HG03025 (cell line): ENCODE results near the gene ITGB2.

Source experiments
- ATAC-seq: cut with Tn5 transposase; IDR thresholded peaks from one replicate; pipeline ENCODE4 v1.9.1; 2021; ENCODE audit warnings: mild to moderate bottlenecking, moderate library complexity; ENCODE audit not compliant: unreplicated experiment, low FRiP score

Gene ITGB2

DNA sequence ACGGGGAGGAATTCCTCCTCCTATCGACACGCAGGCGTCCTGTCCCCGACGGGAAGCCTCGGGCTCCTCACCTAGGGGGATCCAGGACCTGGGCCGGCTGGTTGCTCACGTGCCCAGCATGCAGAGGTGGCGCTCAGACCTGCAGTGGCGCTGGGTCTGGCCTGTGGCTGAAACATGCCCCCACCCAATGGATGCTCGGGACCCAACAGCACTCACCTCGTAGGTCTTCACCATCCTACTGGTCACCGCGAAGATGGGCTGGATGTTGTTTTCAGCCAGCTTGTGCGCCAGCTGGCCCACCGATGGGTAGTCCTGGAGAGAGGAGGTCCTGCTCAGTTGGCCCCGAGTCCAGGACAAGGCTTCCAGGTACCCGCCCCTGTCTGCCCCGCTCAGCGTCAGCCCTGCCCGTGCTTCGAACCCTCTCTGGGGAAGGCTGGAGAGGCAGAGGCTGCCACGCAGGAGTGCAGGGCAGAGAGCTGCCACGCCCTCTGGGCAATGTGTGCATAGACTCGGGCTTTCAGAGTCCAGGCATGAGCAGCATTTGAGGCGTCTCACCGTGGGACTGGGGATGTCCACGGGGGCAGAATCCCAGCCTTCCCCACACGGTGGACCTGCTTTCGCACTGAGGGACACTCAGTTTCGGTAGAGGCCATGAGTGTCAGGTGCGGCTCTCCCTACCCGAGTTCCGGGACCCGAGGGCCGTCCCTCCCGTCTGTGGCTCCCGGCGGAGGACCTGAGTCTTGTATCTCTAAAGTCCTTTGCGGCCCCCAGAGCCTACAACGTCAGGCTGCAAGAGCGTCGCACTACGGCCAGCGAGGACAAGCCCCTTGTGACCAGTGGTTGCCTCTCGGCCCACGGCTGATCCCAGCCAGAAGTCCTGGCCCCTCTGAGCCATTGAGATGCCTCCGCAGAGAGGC, 21.6 kb downstream of the ITGB2 start:
- no peak for ATAC-seq

DNA sequence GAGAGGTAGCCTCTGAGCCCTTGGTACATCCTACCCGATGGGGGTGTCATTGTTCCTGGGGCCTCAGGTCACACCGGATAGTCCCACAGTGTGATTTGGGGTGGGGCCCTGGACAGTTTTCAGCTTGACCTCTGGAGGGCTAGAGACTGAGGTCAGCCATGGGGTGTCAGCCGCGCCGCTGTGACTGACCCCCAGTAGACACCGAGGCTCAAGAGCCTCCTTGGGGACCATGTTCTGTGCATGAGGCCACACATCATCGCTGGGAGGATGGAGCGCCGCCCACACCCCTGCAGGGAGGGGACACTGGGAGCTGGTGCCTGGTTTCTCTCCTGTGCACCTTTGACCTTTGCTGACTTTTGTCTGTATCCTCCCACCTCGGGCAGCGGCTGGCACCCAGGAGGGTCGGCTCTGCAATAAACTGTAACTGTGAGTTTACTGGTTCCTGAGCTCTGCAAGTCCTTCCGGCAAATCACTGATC, 22.6 kb downstream of the ITGB2 start:
- ATAC-seq = no peak

DNA sequence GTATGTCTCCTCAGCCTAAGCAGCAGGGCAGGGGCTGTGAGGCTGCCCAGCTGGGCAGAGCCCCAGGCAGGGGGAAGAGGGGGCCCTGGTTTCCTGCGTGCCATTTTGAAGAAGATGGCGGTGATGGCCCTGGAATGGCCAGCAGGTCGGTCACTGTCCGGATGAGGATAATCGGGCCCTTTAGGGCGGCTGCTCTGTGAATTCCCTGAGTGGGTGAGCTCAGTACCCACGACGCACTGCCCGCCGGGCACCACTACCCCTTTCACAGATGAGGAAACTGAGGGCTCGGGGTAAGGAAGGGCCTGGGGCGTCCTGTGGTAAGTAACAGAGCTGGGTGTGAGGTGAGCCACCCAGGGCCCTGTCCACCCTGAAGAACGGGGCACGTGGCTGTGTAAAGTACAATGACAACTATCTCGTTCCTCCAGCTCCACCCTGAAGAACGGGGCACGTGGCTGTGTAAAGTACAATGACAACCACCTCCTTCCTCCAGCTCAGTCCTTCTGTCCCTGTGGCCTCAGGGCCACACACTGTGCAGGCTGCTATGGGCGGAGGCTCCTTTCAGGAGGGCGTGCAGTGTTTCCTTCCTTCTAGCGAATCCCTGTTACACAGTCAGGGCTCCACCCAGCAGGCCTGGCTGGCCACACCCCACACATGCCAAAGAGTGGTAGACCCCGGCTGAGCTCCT, 23.2 kb downstream of the ITGB2 start:
- no peak for ATAC-seq

DNA sequence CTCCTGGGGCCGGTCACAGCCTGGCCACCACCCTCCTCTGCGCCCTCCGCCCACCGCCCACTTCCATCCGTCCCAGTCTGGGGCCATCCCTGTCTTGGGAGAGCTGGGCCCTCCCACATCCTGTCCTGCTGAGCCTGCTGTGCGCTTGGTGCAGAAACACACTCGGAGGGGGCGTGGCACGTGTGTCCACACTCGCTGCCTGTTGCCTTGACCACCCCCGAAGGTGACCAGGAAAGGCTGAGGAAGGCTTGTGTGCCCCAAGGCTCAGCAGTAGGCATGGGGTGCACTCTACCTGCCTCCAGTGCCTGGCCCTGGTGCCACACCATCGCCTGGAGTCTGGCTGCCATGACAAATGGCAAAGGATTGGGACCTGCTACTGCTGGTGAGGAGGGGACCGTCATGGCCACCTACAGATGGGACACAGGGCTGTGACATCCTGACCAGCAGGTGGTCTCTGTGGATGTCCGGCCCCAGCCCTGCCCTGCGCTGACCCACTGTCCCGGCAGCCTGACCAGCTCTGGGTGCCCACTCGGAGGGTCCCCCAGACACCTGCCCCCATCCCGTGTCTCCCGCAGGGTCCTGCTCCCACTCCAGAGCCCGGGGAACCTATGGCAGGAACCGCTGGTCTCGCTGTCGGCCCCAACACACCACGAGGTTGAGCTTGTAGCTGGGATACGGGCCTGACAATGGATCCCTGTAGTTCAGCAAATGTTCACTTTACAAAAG, 24.0 kb downstream of the ITGB2 start:
- ATAC-seq = no peak

GRCh38 chr21:44895859-44896258, 24.8 kb downstream of the ITGB2 start:
- no peak for ATAC-seq

DNA sequence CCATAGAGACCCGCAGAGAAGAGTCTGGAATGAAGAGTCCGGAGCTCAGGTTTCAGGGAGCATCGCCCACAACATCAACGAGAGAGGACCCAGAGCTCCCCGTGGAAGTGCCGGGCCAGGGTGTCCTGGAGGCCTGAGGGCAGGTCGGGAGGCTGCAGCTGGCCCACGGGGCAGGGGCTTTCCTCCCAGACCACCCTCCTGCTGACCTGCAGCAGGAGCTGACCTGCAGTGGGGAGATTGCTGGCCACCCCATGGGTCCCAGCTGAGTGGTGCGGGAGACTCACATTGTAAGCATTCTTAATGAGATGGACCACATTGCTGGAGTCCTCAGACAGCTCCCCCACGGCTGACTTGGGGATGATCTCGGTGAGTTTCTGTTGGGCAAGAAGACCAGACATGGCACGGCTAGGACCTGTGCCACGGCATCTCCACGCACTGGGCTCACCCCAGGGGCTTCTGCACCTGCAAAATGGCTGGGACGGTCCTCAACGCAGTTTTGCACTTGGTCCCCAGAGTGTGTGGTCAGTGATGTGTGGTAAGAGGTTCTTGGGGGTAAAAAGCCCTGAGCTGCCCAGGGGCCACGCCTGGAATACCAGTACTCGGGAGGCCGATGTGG, 25.9 kb downstream of the ITGB2 start:
- no peak for ATAC-seq

DNA sequence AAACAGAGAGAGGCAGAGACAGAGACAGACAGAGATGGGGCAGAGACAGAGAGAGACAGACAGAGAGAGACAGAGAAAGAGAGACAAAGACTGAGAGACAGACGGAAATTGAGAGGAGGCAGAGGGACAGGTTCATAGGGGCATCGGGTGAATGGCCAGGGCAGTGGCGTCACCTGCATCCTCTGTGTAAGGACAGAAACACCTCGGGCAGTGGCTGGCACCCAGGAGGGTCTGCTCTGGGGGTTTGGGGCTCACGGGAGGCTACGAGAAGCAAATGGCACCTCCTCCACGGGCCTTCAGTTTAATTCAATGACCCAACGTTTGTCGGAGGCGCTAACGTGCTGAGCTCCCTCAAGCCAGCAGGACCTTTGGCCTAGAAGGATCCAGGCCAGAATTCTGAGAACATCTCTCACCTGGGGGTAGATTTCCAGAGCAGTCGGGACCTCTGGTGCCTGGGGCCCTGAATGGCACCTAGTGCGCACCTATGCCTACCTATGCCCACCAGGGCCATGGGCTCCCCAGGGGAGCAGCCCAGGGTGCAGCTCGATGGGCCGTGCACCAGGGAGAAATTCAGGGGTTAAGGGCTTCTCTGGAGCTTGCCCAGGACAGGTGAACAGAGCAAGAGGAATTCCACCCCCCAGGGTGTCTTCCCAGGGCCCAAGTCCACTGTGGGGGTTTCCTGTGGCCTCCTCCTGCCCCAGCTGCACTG, 26.6 kb downstream of the ITGB2 start:
- no peak for ATAC-seq

GRCh38 chr21:44893278-44893556, 27.5 kb downstream of the ITGB2 start:
- ATAC-seq = no peak

- no peak for ATAC-seq
Observed at GRCh38 chr21:44892536-44893277, 28.0 kb downstream of the ITGB2 start.

GRCh38 chr21:44892095-44892494, 28.6 kb downstream of the ITGB2 start:
- ATAC-seq = no peak

GRCh38 chr21:44891631-44892031, 29.1 kb downstream of the ITGB2 start:
- ATAC-seq = no peak

GRCh38 chr21:44890961-44891541, 29.6 kb downstream of the ITGB2 start:
- no peak for ATAC-seq

DNA sequence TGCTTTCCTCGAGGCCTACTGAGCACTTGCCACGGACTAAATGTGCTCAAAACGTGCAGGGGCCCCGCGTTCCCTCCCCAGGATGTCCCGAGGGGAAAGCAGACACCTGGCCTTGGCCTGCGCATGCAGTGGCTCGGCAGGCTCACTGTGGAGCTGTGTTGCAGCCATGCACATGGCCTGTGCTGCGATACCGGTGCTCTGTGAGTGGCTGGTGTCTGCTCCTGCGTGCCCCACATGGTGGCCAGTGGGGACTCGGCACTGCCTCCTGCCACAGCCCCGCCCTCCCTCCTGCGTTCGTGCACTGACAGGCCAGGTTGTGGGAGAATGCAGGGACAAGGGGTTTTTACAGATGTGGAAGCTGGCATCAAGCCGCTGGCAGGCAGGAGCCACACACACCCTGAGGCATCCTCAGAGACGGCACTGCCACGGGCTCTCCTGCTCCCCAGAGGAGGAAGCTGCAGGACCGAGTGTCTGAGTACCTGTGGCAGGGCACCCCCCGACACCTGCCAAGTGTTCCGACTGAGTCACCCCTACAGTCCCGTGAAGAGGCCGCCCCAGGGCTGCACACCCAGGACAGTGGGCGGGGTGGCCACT, 30.3 kb downstream of the ITGB2 start:
- ATAC-seq = no peak

DNA sequence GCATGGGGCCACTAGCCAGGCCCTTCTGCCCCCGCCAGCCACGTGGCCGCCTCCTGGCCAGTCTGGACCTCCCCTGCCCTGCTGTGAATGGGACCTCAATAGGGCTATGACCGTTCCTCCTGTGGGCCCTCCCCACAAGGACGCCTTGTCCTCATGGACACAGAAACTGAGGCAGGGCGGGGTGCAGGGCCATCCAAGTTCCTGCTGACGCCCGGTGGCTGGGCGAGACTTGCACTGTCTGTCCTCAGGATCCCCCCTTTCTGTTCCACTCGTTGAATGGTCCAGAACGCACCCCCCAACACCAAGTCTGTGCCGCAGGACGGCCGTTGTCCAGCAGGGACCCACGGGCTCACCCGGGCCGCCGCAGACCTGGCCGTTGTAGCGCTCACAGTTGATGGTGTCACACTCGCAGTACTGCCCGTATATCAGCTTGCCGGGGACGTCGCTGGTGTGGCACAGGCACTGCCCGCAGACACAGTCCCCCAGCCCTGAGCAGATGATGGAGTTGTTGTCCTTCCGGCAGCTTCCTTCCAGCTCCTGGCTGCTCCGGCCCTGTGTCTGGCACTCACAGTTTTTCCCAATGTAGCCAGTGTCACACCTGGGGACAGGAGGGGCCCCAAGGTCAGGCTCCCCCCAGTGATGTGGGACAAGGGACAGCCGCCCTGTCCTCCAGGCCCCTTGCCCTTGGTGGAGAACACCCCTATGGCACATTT, 30.9 kb downstream of the ITGB2 start:
- no peak for ATAC-seq

DNA sequence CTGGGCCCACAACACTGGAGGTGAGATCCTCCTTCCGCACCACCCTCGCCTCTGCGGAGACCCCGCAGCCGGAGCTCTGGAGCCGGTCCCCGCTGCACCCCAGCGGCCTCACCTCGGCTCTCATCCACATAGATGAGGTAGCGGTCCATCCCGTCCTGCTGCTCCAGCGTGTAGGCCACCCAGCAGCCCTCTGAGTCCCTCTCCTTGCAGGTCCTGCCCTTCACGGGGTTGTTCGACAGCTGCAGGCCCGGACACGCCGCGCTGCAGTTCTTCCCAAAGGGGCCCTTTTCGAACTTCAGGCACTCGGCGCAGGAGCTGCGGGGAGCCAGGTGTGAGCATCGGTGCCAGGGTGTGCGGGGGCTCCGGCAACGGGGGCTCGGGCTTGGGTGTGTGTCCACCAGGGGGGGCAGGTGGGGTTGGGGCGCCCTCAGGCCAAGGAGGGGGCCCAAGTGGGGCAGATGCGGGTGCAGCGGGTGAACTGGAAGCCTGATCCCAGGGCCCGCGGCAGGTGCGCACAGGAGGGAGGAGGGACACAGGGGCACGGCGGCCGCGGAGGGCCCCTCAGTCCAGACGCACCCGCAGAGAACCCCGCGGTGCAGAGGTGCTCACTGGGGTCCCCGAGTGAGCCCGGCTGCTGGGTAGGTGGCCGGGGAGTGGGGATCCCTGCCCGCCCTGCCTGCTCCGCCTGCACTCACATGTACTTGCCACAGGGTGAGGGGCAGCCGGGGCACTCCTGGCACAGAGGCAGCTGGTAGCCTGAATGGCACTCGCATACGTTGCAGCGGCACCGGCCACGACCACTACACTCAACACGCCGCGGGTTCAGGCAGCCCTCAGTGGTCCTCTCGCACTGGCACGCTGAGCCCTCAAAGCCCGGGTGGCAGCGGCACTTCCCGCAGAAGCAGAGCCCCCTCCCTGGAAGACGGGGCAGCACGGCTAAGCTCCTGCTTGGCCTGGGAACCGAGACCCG, 31.8 kb downstream of the ITGB2 start:
- no peak for ATAC-seq

DNA sequence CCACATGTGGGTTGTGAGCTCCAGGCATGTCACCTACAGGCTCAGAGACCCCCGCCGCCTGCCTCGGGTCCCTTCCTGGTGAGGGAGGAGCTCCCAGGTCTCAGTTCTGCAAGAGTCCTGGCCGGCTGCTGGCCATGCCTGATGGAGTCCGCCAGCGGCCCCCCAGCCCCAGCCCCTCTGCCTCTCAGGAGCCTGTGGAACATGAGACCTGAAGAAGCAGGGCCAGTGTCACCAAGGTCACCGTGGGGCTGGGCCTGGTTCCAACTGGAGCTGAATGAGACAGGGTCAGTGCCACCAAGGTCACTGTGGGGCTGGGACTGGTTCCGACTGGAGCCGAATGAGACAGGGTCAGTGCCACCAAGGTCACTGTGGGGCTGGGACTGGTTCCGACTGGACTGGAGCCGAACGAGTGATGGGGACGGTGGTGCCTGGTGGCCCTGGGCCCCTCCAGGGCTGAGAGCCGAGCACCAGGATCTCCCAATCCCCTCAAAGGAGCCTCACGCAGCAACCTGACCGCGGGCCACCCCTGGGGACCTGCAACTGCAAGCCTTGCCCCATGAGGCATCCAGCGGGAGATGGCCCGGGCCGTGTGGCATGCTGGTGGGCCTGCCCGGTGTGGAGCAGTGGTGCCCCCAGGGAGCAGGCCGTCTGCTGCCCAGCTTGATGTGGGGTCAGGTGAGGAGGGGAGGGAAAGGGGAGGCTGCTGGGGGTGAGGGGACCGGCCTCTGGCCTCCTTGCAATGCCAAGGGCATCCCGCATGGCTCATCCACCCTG, 32.7 kb downstream of the ITGB2 start:
- no peak for ATAC-seq
